ENCODE results near the gene ZSCAN20. TPM values are rescaled to one million over a fixed set of nuclear protein-coding genes. Genes with fewer than 3 reads are reported as not detected.

ZSCAN20 gene
- total RNA-seq, 1 experiment from 2014 or later = 3.9 TPM

DNA sequence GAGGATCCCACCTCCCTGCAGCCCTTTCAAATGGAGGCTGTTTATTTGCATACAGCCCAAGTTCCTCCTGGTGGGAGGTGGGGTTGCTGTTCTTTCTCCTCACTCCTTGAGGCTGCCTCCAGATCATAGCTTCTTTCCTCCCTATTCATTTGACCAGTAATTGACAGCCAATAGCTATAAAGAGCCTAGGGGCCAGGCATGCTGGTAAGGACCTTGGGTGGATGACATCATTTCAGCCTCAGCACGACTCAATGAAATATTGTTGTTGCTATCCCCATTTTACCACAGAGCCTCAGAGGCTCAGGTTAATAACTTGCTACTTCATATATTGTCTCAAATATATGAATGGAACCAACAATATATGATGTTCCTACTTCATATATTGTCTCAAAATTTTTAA, 31.1 kb downstream of the ZSCAN20 start:
- no peak overlapping the region for H2BK12ac ChIP-seq (ENCODE audit: insufficient read length, low read depth, low read length)
- H3K27me3 Mint-ChIP-seq (ENCODE audit: low read depth) = no peaks in the 10 kb centered on the region; the same call in none of the 2 replicates

More for the DNA sequence above, 31.1 kb downstream of the ZSCAN20 start:
- DNase-seq = no peak
- H2AK5ac ChIP-seq (ENCODE audit: insufficient read length, low read length) = no peak overlapping the region
- H3T11ph ChIP-seq (ENCODE audit: low read length) = no peak overlapping the region
- H3K23ac ChIP-seq (ENCODE audit: insufficient read length, low read depth, low read length) = no peak overlapping the region
- H3K4me1 Mint-ChIP-seq = peaks cover 10% of the 10 kb centered on the region in 2 experiments
- no peak overlapping the region for H2BK15ac ChIP-seq (ENCODE audit: low read depth, low read length)
- no peaks in the 10 kb centered on the region for H3K27me3 ChIP-seq (ENCODE audit: insufficient read depth, low read length)
- peaks cover 1 to 6% (median 3%) of the 10 kb centered on the region in 3 experiments; a peak in 4 of 7 replicates for H3K36me3 Mint-ChIP-seq (ENCODE audit: insufficient read depth in 1 of 3, low read depth in 3 of 3)
- H3K4me3 Mint-ChIP-seq = no peak overlapping the region
- H3K14ac ChIP-seq (ENCODE audit: insufficient read depth, low read length) = no peak overlapping the region
- TF ChIP-seq, protein P1, sequence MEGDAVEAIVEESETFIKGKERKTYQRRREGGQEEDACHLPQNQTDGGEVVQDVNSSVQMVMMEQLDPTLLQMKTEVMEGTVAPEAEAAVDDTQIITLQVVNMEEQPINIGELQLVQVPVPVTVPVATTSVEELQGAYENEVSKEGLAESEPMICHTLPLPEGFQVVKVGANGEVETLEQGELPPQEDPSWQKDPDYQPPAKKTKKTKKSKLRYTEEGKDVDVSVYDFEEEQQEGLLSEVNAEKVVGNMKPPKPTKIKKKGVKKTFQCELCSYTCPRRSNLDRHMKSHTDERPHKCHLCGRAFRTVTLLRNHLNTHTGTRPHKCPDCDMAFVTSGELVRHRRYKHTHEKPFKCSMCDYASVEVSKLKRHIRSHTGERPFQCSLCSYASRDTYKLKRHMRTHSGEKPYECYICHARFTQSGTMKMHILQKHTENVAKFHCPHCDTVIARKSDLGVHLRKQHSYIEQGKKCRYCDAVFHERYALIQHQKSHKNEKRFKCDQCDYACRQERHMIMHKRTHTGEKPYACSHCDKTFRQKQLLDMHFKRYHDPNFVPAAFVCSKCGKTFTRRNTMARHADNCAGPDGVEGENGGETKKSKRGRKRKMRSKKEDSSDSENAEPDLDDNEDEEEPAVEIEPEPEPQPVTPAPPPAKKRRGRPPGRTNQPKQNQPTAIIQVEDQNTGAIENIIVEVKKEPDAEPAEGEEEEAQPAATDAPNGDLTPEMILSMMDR (conservative IDR thresholded peaks at IDR 0.05) = no peak
- no peak overlapping the region for H3K27ac Mint-ChIP-seq
- no peak overlapping the region for H3K4me2 ChIP-seq (ENCODE audit: insufficient read depth, insufficient read length, low read length)
- H3K9me3 ChIP-seq (ENCODE audit: control insufficient read depth, low read depth, low read length) = no peaks in the 10 kb centered on the region
- H3K18ac ChIP-seq (ENCODE audit: insufficient read length, low read depth, low read length) = no peak overlapping the region
- no peak overlapping the region for H3K9ac ChIP-seq (ENCODE audit: extremely low read depth, insufficient read length, low read length)
- no peak overlapping the region for H2AFZ ChIP-seq (ENCODE audit: low read length)
- no peak overlapping the region for H2BK5ac ChIP-seq (ENCODE audit: insufficient read length, low read length)
- peaks cover 5 to 8% of the 10 kb centered on the region in 2 experiments; a peak in 3 of 5 replicates for H3K9me3 Mint-ChIP-seq
- H3K23me2 ChIP-seq (ENCODE audit: insufficient read length, low read depth, low read length, poor library complexity, severe bottlenecking) = no peaks in the 10 kb centered on the region
- H3K79me1 ChIP-seq (ENCODE audit: insufficient read depth, low read depth, low read length, poor library complexity, severe bottlenecking) = no peaks in the 10 kb centered on the region
- H4K8ac ChIP-seq (replicated peaks; ENCODE audit: insufficient read length, low read depth, low read length) = no peak overlapping the region
- no peak overlapping the region for H4K5ac ChIP-seq (ENCODE audit: insufficient read length, low read depth, low read length)
- no peak overlapping the region for H2BK20ac ChIP-seq (ENCODE audit: low read depth, low read length, poor library complexity, severe bottlenecking)
- H3K79me2 ChIP-seq (ENCODE audit: insufficient read depth, low read length) = no peaks in the 10 kb centered on the region
- WGBS (ENCODE audit: extremely low coverage, insufficient read length, low lambda C conversion rate) = no CpG with 5 or more reads among the region's 1 CpG
- no peak overlapping the region for H3K56ac ChIP-seq (ENCODE audit: insufficient read length, low read depth, low read length)
- no peak overlapping the region for H4K91ac ChIP-seq (ENCODE audit: insufficient read length, low read depth, low read length)
- H3K4ac ChIP-seq (ENCODE audit: low read depth, low read length) = no peak overlapping the region
- H4K20me1 ChIP-seq (ENCODE audit: control insufficient read depth, insufficient read depth, insufficient read length) = no peaks in the 10 kb centered on the region
- H3K27ac ChIP-seq (ENCODE audit: insufficient read length, low read depth, low read length) = no peak overlapping the region
- no peak overlapping the region for H2BK120ac ChIP-seq (ENCODE audit: low read depth, low read length, poor library complexity, severe bottlenecking)
- H3K4me1 ChIP-seq (ENCODE audit: insufficient read depth, low read length) = no peaks in the 10 kb centered on the region
